Stimulated activated CD8-positive, alpha-beta memory T cell treated with anti-CD3 and anti-CD28 coated beads, Interleukin-7, amount 100 ng/mL, for 24 hours (primary cell): ENCODE measurements around the gene RPL7A.
"Not testable (repeated sequence)": the region's sequence is repeated elsewhere in the genome, so short reads cannot be mapped to it uniquely, and the experiment has no call there.

ENCODE experiments used
- DNase-seq: peaks from one replicate; pipeline ENCODE4 v3.0.0-alpha.2; 2020; ENCODE audit warnings: low read depth

The RPL7A gene

GRCh38 chr9:133389562-133389961, 41.5 kb downstream of the RPL7A start:
- no peak for DNase-seq

GRCh38 chr9:133390713-133391112, 42.7 kb downstream of the RPL7A start:
- no peak for DNase-seq

- not testable (repeated sequence) for DNase-seq
Measured at GRCh38 chr9:133391449-133391848, 43.4 kb downstream of the RPL7A start.

GRCh38 chr9:133392308-133392707, 44.3 kb downstream of the RPL7A start:
- DNase-seq = not testable (repeated sequence)

GRCh38 chr9:133393399-133393798, 45.4 kb downstream of the RPL7A start:
- DNase-seq = no peak

- DNase-seq = no peak
Measured at GRCh38 chr9:133394687-133395271, 46.8 kb downstream of the RPL7A start.

- DNase-seq = no peak
Measured at GRCh38 chr9:133396952-133397351, 48.9 kb downstream of the RPL7A start.

- DNase-seq = no peak
Measured at GRCh38 chr9:133397370-133397769, 49.4 kb downstream of the RPL7A start.

GRCh38 chr9:133397895-133398294, 49.9 kb downstream of the RPL7A start:
- DNase-seq = no peak

GRCh38 chr9:133400292-133400691, 52.3 kb downstream of the RPL7A start:
- no peak for DNase-seq
